Measurements from ENCODE around the gene MRFAP1.

- TF ChIP-seq CTCF (IDR thresholded peaks at IDR 0.05) = no peak
- TF ChIP-seq POLR2A (IDR thresholded peaks at IDR 0.05) = no peak
- no peak for TF ChIP-seq EP300 (IDR thresholded peaks at IDR 0.05)
These were observed 41.8 kb upstream of the MRFAP1 start for GRCh38 chr4:6598641-6599040.

All from stomach (tissue), 4 donors.